Fibroblast of lung (primary cell): Measurements from ENCODE around the gene DCTN4.

ENCODE experiments used
- EZH2 ChIP-seq: IDR thresholded peaks from 2 replicates; pipeline ENCODE4 v1.5.1; 2012; ENCODE audit warnings: low read length, control low read depth, mild to moderate bottlenecking; ENCODE audit errors: missing control alignments
- TF ChIP-seq, protein P1 (sequence below), 2 donors: IDR thresholded peaks in 1 of 2; conservative IDR thresholded peaks in 1 of 2; 1 replicate in 1 of 2; 2 replicates in 1 of 2; pipeline ENCODE4 v1.5.1; 2011 to 2012; ENCODE audit warnings: low read length in 2 of 2, control low read depth in 1 of 2, inconsistent platforms in 1 of 2, low read depth in 1 of 2, mild to moderate bottlenecking in 1 of 2

DNA sequence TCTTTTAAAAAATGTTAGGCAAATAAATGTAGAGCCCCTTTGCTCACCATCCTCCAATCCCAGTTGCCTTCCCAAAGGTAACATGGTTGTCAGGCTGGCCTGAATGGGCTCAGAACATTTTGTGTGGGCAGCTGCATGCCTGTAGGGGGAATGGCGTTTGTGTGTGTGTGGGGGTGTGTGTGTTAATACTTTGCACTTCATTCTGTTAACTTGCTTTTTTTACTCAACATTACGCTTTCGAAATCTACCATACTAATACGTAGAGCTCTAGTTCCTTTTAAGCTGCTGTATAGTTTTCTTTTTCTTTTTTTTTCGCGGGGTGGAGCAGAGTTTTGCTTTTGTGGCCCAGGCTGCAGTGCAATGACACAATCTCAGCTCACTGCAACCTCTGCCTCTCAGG is 83.7 kb downstream of the DCTN4 start:
- TF ChIP-seq, protein P1, sequence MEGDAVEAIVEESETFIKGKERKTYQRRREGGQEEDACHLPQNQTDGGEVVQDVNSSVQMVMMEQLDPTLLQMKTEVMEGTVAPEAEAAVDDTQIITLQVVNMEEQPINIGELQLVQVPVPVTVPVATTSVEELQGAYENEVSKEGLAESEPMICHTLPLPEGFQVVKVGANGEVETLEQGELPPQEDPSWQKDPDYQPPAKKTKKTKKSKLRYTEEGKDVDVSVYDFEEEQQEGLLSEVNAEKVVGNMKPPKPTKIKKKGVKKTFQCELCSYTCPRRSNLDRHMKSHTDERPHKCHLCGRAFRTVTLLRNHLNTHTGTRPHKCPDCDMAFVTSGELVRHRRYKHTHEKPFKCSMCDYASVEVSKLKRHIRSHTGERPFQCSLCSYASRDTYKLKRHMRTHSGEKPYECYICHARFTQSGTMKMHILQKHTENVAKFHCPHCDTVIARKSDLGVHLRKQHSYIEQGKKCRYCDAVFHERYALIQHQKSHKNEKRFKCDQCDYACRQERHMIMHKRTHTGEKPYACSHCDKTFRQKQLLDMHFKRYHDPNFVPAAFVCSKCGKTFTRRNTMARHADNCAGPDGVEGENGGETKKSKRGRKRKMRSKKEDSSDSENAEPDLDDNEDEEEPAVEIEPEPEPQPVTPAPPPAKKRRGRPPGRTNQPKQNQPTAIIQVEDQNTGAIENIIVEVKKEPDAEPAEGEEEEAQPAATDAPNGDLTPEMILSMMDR (conservative IDR thresholded peaks at IDR 0.05 in 1 of 2, IDR thresholded peaks at IDR 0.05 in 1 of 2; ENCODE audit: low read depth in 1 of 2, low read length in 2 of 2): no peak
- no peak for TF ChIP-seq EZH2
